PFSK-1 (cell line): ENCODE measurements around the gene USP31.

Experiments
- FOXP2 ChIP-seq: optimal IDR thresholded peaks from 2 replicates; pipeline ENCODE3; 2011; ENCODE audit warnings: borderline replicate concordance, control low read depth, inconsistent platforms; ENCODE audit not compliant: insufficient read depth; ENCODE audit errors: extremely low read length, extremely low read depth
- POLR2AphosphoS5 ChIP-seq: IDR thresholded peaks from 2 replicates; pipeline ENCODE4 v1.6.1; 2012; ENCODE audit warnings: low read depth, mild to moderate bottlenecking, control low read depth, low read length, moderate library complexity
- REST ChIP-seq, 2 experiments: IDR thresholded peaks; 2 replicates each; pipeline versions ENCODE4 v1.6.1 to v1.8.0; 2011 to 2012; ENCODE audit warnings: low read depth in 2 of 2, low read length in 2 of 2, control low read depth in 1 of 2, inconsistent platforms in 1 of 2, mild to moderate bottlenecking in 1 of 2, moderate library complexity in 1 of 2; ENCODE audit not compliant: insufficient read depth in 1 of 2
- SIN3A ChIP-seq: IDR thresholded peaks from 2 replicates; pipeline ENCODE4 v1.6.1; 2012; ENCODE audit warnings: mild to moderate bottlenecking, low read length, moderate library complexity, borderline replicate concordance; ENCODE audit not compliant: insufficient read depth
- TAF1 ChIP-seq: IDR thresholded peaks from 2 replicates; pipeline ENCODE4 v1.6.1; 2012; ENCODE audit warnings: low read length, control low read depth, borderline replicate concordance; ENCODE audit not compliant: insufficient read depth

Gene USP31

GRCh38 chr16:23137818-23138217 lies 11.4 kb downstream of the USP31 start:
- TF ChIP-seq TAF1 (no peak), SIN3A (no peak), REST (IDR thresholded peaks at IDR 0.05; ENCODE audit: insufficient read depth in 1 of 2, low read depth in 2 of 2, low read length in 2 of 2) (no peak), FOXP2 (no peak), POLR2AphosphoS5 (no peak)

GRCh38 chr16:23137256-23137655 lies 12.0 kb downstream of the USP31 start:
- no peak for TF ChIP-seq POLR2AphosphoS5
- TF ChIP-seq TAF1, result no peak
- no peak for TF ChIP-seq FOXP2
- TF ChIP-seq REST (IDR thresholded peaks at IDR 0.05; ENCODE audit: insufficient read depth in 1 of 2, low read depth in 2 of 2, low read length in 2 of 2), result no peak
- TF ChIP-seq SIN3A, result no peak

GRCh38 chr16:23134274-23134673 lies 15.0 kb downstream of the USP31 start:
- TF ChIP-seq SIN3A (no peak), POLR2AphosphoS5 (no peak), FOXP2 (no peak), TAF1 (no peak), REST (IDR thresholded peaks at IDR 0.05; ENCODE audit: insufficient read depth in 1 of 2, low read depth in 2 of 2, low read length in 2 of 2) (no peak)

- TF ChIP-seq SIN3A, result no peak
- TF ChIP-seq REST (IDR thresholded peaks at IDR 0.05; ENCODE audit: insufficient read depth in 1 of 2, low read depth in 2 of 2, low read length in 2 of 2), result no peak
- no peak for TF ChIP-seq POLR2AphosphoS5
- no peak for TF ChIP-seq FOXP2
Observed at GRCh38 chr16:23132775-23133463, 16.3 kb downstream of the USP31 start.
